Measurements from ENCODE around the gene IPO7. TPM values are rescaled to one million over a fixed set of nuclear protein-coding genes. Genes with fewer than 3 reads are reported as not detected.
"Not testable (repeated sequence)": the region's sequence is repeated elsewhere in the genome, so short reads cannot be mapped to it uniquely, and the experiment has no call there.

Gene IPO7
- total RNA-seq, 1 experiment from 2014 or later = 126 TPM

DNA sequence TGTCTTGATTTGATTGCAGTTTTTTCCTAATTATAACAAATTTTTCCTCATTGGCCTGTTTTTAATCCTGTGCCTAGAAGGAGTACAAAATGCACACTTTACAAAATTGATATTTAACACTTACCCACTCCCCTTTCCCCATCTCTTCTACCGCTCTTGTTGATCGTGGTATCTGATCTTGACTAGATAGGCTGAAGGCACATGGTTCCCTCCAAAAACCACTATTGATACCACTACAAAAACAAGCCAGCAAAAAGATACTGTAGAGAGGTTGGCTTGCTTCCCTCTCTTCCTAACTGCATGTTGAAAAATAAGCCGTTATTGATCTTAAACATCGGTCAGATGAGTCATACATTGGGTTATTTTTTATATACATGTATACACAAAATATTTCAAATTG, 61.8 kb downstream of the IPO7 start:
- Histone ChIP-seq H2AFZ (no peak overlapping the region), H3K27me3 (ENCODE audit: insufficient read depth, low read depth) (no peaks in the 10 kb centered on the region), H3K4me1 (replicated peaks; ENCODE audit: insufficient read depth) (no peaks in the 10 kb centered on the region), H3K79me2 (ENCODE audit: low read depth) (no peaks in the 10 kb centered on the region), H4K20me1 (ENCODE audit: insufficient read depth) (no peaks in the 10 kb centered on the region), H3K9me2 (ENCODE audit: insufficient read depth) (no peaks in the 10 kb centered on the region), H3K9me3 (ENCODE audit: insufficient read depth, low read depth) (no peaks in the 10 kb centered on the region), H3K36me3 (ENCODE audit: low read depth) (no peaks in the 10 kb centered on the region), H3F3A (ENCODE audit: insufficient read depth, low read depth) (peaks cover 52% of the 10 kb centered on the region; the same call in 1 of the 2 replicates), H3K27ac (no peak overlapping the region), H3K4me2 (no peak overlapping the region), H3K4me3 (no peak overlapping the region)
- BruUV-seq (replicated peaks) = no TSS peak
- CTCF ChIA-PET = no interaction called here
- TF ChIP-seq, protein P1, sequence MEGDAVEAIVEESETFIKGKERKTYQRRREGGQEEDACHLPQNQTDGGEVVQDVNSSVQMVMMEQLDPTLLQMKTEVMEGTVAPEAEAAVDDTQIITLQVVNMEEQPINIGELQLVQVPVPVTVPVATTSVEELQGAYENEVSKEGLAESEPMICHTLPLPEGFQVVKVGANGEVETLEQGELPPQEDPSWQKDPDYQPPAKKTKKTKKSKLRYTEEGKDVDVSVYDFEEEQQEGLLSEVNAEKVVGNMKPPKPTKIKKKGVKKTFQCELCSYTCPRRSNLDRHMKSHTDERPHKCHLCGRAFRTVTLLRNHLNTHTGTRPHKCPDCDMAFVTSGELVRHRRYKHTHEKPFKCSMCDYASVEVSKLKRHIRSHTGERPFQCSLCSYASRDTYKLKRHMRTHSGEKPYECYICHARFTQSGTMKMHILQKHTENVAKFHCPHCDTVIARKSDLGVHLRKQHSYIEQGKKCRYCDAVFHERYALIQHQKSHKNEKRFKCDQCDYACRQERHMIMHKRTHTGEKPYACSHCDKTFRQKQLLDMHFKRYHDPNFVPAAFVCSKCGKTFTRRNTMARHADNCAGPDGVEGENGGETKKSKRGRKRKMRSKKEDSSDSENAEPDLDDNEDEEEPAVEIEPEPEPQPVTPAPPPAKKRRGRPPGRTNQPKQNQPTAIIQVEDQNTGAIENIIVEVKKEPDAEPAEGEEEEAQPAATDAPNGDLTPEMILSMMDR (conservative IDR thresholded peaks at IDR 0.05) = no peak
- TF ChIP-seq EZH2 (IDR thresholded peaks at IDR 0.05; ENCODE audit: low read depth) = no peak
- intact Hi-C loops (cut with micrococcal nuclease; ENCODE audit: unreplicated experiment) = no loop called here
- DNase-seq = no peak
- POLR2A ChIA-PET (ENCODE audit: unreplicated experiment) = no interaction called here

DNA sequence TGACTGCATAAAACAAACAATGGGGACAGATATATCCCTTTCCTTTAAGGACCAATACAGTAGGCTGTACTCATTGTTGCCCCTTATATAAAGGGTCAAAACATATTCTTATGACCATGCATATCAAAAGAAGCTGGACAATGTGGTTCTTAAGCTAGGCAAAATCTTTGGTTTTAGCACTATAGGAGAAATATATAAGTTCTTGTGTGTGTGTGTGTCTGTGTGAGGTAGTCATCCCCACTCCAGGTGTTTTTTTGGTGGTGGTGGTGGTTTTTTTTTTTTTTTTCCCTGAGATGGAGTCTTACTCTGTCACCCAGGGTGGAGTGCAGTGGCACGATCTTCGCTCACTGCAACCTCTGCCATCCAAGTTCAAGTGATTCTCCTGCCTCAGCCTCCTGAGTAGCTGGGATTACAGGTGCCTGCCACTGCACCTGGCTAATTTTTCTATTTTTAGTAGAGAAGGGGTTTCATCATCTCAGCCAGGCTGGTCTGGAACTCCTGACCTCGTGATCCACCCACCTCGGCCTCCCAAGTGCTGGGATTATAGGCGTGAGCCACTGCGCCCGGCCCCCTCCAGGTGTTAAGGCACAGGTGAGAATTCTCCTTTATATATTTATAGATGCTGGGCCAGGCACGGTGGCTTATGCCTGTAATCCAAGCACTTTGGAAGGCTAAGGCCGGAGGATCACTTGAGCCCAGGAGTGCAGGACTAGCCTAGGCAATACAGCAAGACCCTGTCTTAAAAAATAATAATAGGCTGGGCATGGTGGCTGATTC, 64.3 kb downstream of the IPO7 start:
- H3K36me3 ChIP-seq (ENCODE audit: low read depth) = no peaks in the 10 kb centered on the region
- H3K27ac ChIP-seq = no peak overlapping the region
- no peak for DNase-seq
- peaks cover 53% of the 10 kb centered on the region; the same call in 1 of the 2 replicates for H3F3A ChIP-seq (ENCODE audit: insufficient read depth, low read depth)
- no peak overlapping the region for H3K4me3 ChIP-seq
- ChIA-PET CTCF (interaction anchor here (0.6 kb wide), 1 partner anchor 372 kb away, joined by 7 read pairs; no protein-coding TSS in a partner anchor), POLR2A (ENCODE audit: unreplicated experiment) (no interaction called here)
- H3K4me2 ChIP-seq = no peak overlapping the region
- H3K27me3 ChIP-seq (ENCODE audit: insufficient read depth, low read depth) = no peaks in the 10 kb centered on the region
- no peaks in the 10 kb centered on the region for H3K9me2 ChIP-seq (ENCODE audit: insufficient read depth)
- H2AFZ ChIP-seq = no peak overlapping the region
- H3K79me2 ChIP-seq (ENCODE audit: low read depth) = no peaks in the 10 kb centered on the region
- intact Hi-C loops (cut with micrococcal nuclease; ENCODE audit: unreplicated experiment) = no loop called here
- H3K9me3 ChIP-seq (ENCODE audit: insufficient read depth, low read depth) = no peaks in the 10 kb centered on the region; the same call in 1 of the 2 replicates
- TF ChIP-seq EZH2 (IDR thresholded peaks at IDR 0.05; ENCODE audit: low read depth) = no peak
- TF ChIP-seq, protein P1 (conservative IDR thresholded peaks at IDR 0.05) = no peak
- no peaks in the 10 kb centered on the region for H4K20me1 ChIP-seq (ENCODE audit: insufficient read depth)
- BruUV-seq (replicated peaks) = no TSS peak
- H3K4me1 ChIP-seq (replicated peaks; ENCODE audit: insufficient read depth) = no peaks in the 10 kb centered on the region

DNA sequence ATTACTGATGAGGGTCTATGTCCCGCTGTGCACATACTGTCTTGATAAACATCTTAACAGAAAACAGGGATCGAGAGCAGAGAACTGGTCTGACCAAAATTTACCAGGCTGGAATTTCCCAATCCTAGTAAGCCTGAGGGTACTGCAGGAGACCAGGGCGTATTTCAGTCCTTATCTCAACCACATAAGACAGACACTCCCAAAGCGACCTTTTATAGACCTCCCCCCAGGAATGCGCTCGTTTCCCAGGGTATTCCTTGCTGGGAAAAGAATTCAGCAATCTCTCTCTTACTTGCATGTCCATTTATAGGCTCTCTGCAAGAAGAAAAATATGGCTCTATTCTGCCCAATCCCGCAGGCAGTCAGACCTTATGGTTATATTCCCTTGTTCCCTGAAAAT, 67.6 kb downstream of the IPO7 start:
- H3K4me3 ChIP-seq; H3K4me1 ChIP-seq (replicated peaks; ENCODE audit: insufficient read depth); H3K9me3 ChIP-seq (ENCODE audit: insufficient read depth, low read depth); BruUV-seq (replicated peaks); H3K27me3 ChIP-seq (ENCODE audit: insufficient read depth, low read depth); H3K27ac ChIP-seq; H4K20me1 ChIP-seq (ENCODE audit: insufficient read depth); H3K36me3 ChIP-seq (ENCODE audit: low read depth); intact Hi-C loops (cut with micrococcal nuclease; ENCODE audit: unreplicated experiment); CTCF ChIA-PET; H3K79me2 ChIP-seq (ENCODE audit: low read depth); DNase-seq; H3K4me2 ChIP-seq; H2AFZ ChIP-seq; POLR2A ChIA-PET (ENCODE audit: unreplicated experiment); H3K9me2 ChIP-seq (ENCODE audit: insufficient read depth): not testable (repeated sequence)
- H3F3A ChIP-seq (ENCODE audit: insufficient read depth, low read depth) = peaks cover 38% of the 10 kb centered on the region; the same call in 1 of the 2 replicates
